Type B pancreatic cell (in vitro differentiated cells): ENCODE measurements around the gene HAVCR2. TPM values are rescaled to one million over a fixed set of nuclear protein-coding genes. Genes with fewer than 3 reads are reported as not detected.

Source experiments
- DNase-seq: peaks from one replicate; pipeline ENCODE4 v3.0.0; 2021; ENCODE audit warnings: mixed read lengths; ENCODE audit not compliant: unreplicated experiment; ENCODE audit errors: extremely low spot score
- H3K27ac Mint-ChIP-seq: 2 replicates; pipeline ENCODE4 v1.8.0; 2021; ENCODE audit warnings: mild to moderate bottlenecking, mixed read lengths
- H3K27me3 Mint-ChIP-seq: 2 replicates; pipeline ENCODE4 v1.8.0; 2021; ENCODE audit warnings: mixed read lengths
- H3K36me3 Mint-ChIP-seq: 2 replicates; pipeline ENCODE4 v1.8.0; 2021; ENCODE audit warnings: mixed read lengths
- H3K4me1 Mint-ChIP-seq: one replicate; pipeline ENCODE4 v1.8.0; 2021; ENCODE audit warnings: mixed read lengths; ENCODE audit not compliant: unreplicated experiment
- H3K4me3 Mint-ChIP-seq: 2 replicates; pipeline ENCODE4 v1.8.0; 2021; ENCODE audit warnings: mild to moderate bottlenecking, mixed read lengths
- H3K9me3 Mint-ChIP-seq: 2 replicates; pipeline ENCODE4 v1.8.0; 2021; ENCODE audit warnings: mixed read lengths
- total RNA-seq: library from RNA; stranded (reverse); gene quantifications from 2 replicates; pipeline ENCODE4 v1.2.1, GENCODE V29; 2021; ENCODE audit warnings: low replicate concordance
- TF ChIP-seq, protein P1 (sequence below): fragments of 200-600 bp; sonication (generic); conservative IDR thresholded peaks from 2 replicates; pipeline ENCODE4 v1.5.0; 2021; ENCODE audit warnings: antibody characterized with exemption, mild to moderate bottlenecking

The HAVCR2 gene
- total RNA-seq, 1 donor from 2014 or later, result 0.29 TPM

DNA sequence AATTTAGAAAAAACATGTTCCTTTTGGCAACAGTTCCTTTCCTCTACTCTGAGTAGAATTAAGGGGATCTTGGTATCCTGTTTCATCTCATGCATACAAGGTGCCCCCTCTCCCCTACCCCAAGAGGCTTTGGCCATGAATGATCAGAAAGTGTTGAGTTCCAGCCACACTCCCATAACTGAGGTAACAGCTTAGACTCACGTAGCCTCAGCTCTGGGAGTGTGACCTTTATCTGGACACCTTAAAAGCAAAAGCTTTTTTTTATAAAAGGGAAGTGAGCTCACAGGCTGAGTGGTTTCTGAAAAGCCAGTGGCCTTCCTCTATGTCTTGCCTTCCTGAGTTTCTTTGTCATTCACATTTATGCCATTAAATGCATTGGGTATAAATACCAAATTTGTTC lies 900 bp upstream of the HAVCR2 start:
- no peak for DNase-seq
- H3K4me1 Mint-ChIP-seq, result no peaks in the 10 kb centered on the region
- no peak overlapping the region for H3K4me3 Mint-ChIP-seq
- H3K36me3 Mint-ChIP-seq, result no peaks in the 10 kb centered on the region
- no peaks in the 10 kb centered on the region for H3K9me3 Mint-ChIP-seq
- no peaks in the 10 kb centered on the region for H3K27me3 Mint-ChIP-seq
- TF ChIP-seq, protein P1, sequence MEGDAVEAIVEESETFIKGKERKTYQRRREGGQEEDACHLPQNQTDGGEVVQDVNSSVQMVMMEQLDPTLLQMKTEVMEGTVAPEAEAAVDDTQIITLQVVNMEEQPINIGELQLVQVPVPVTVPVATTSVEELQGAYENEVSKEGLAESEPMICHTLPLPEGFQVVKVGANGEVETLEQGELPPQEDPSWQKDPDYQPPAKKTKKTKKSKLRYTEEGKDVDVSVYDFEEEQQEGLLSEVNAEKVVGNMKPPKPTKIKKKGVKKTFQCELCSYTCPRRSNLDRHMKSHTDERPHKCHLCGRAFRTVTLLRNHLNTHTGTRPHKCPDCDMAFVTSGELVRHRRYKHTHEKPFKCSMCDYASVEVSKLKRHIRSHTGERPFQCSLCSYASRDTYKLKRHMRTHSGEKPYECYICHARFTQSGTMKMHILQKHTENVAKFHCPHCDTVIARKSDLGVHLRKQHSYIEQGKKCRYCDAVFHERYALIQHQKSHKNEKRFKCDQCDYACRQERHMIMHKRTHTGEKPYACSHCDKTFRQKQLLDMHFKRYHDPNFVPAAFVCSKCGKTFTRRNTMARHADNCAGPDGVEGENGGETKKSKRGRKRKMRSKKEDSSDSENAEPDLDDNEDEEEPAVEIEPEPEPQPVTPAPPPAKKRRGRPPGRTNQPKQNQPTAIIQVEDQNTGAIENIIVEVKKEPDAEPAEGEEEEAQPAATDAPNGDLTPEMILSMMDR, result no peak
- H3K27ac Mint-ChIP-seq, result no peak overlapping the region

GRCh38 chr5:157107508-157107907 lies 1.3 kb downstream of the HAVCR2 start:
- H3K27ac Mint-ChIP-seq, result no peak overlapping the region
- TF ChIP-seq, protein P1, result no peak
- no peaks in the 10 kb centered on the region for H3K4me1 Mint-ChIP-seq
- no peaks in the 10 kb centered on the region for H3K36me3 Mint-ChIP-seq
- H3K9me3 Mint-ChIP-seq, result no peaks in the 10 kb centered on the region
- no peak for DNase-seq
- no peak overlapping the region for H3K4me3 Mint-ChIP-seq
- H3K27me3 Mint-ChIP-seq, result no peaks in the 10 kb centered on the region

GRCh38 chr5:157106630-157107461 lies 2.0 kb downstream of the HAVCR2 start:
- no peak for DNase-seq
- no peak overlapping the region for H3K4me3 Mint-ChIP-seq
- no peak overlapping the region for H3K27ac Mint-ChIP-seq
- no peaks in the 10 kb centered on the region for H3K9me3 Mint-ChIP-seq
- no peaks in the 10 kb centered on the region for H3K4me1 Mint-ChIP-seq
- no peaks in the 10 kb centered on the region for H3K36me3 Mint-ChIP-seq
- H3K27me3 Mint-ChIP-seq, result no peaks in the 10 kb centered on the region
- TF ChIP-seq, protein P1, result no peak

GRCh38 chr5:157100140-157100679 lies 8.6 kb downstream of the HAVCR2 start:
- H3K4me3 Mint-ChIP-seq, result no peak overlapping the region
- no peak overlapping the region for H3K27ac Mint-ChIP-seq
- H3K27me3 Mint-ChIP-seq, result no peaks in the 10 kb centered on the region
- no peak for DNase-seq
- H3K36me3 Mint-ChIP-seq, result no peaks in the 10 kb centered on the region
- H3K9me3 Mint-ChIP-seq, result no peaks in the 10 kb centered on the region
- no peaks in the 10 kb centered on the region for H3K4me1 Mint-ChIP-seq
- TF ChIP-seq, protein P1, result no peak

GRCh38 chr5:157088342-157088990 lies 20.4 kb downstream of the HAVCR2 start:
- TF ChIP-seq, protein P1, result no peak
- Mint-ChIP-seq H3K4me1 (no peaks in the 10 kb centered on the region), H3K4me3 (no peak overlapping the region), H3K36me3 (no peaks in the 10 kb centered on the region), H3K9me3 (no peaks in the 10 kb centered on the region), H3K27ac (no peak overlapping the region), H3K27me3 (no peaks in the 10 kb centered on the region)
- DNase-seq, result no peak
